Activated CD8-positive, alpha-beta memory T cell treated with anti-CD3 and anti-CD28 coated beads for 1 hour (primary cell): Measurements from ENCODE around the gene TMEM108.
"Not testable (repeated sequence)": the region's sequence is repeated elsewhere in the genome, so short reads cannot be mapped to it uniquely, and the experiment has no call there.

Source experiments
- DNase-seq, 2 donors: peaks; one replicate each; pipeline ENCODE4 v3.0.0-alpha.2; 2020; ENCODE audit warnings: low read depth in 1 of 2; ENCODE audit errors: extremely low read depth in 1 of 2

Gene TMEM108

GRCh38 chr3:133038089-133038730 is at the start of gene TMEM108:
TSS of gene TMEM108 (plus strand) at chr3:133038391.
- no peak for DNase-seq

- DNase-seq = no peak
These were observed 42.2 kb upstream of the TMEM108 start for GRCh38 chr3:132995971-132996370.

GRCh38 chr3:132997404-132998185 is 40.6 kb upstream of the TMEM108 start:
- DNase-seq = no peak

- DNase-seq = not testable (repeated sequence)
These were observed 33.2 kb upstream of the TMEM108 start for GRCh38 chr3:133005032-133005431.

GRCh38 chr3:133007601-133008000 is 30.6 kb upstream of the TMEM108 start:
- DNase-seq = no peak

GRCh38 chr3:133014325-133014724 is 23.9 kb upstream of the TMEM108 start:
- DNase-seq = no peak

GRCh38 chr3:133015573-133015972 is 22.6 kb upstream of the TMEM108 start:
- DNase-seq = not testable (repeated sequence)

- DNase-seq = no peak
These were observed 21.3 kb upstream of the TMEM108 start for GRCh38 chr3:133016838-133017309.

- no peak for DNase-seq
These were observed 19.3 kb upstream of the TMEM108 start for GRCh38 chr3:133018921-133019320.

- DNase-seq = no peak
These were observed 17.0 kb upstream of the TMEM108 start for GRCh38 chr3:133021206-133021605.

- no peak for DNase-seq
These were observed 14.8 kb upstream of the TMEM108 start for GRCh38 chr3:133023362-133023761.

GRCh38 chr3:133025546-133025945 is 12.6 kb upstream of the TMEM108 start:
- DNase-seq = no peak

GRCh38 chr3:133032301-133032700 is 5.9 kb upstream of the TMEM108 start:
- DNase-seq = no peak

- DNase-seq = no peak
These were observed 755 bp upstream of the TMEM108 start for GRCh38 chr3:133037436-133037835.

GRCh38 chr3:133038731-133039375 is 662 bp downstream of the TMEM108 start:
- DNase-seq = no peak

GRCh38 chr3:133040696-133041523 is 2.7 kb downstream of the TMEM108 start:
- DNase-seq = no peak

- no peak for DNase-seq
These were observed 3.3 kb downstream of the TMEM108 start for GRCh38 chr3:133041524-133041829.

- no peak for DNase-seq
These were observed 4.6 kb downstream of the TMEM108 start for GRCh38 chr3:133042778-133043177.

GRCh38 chr3:133047980-133048379 is 9.8 kb downstream of the TMEM108 start:
- no peak for DNase-seq

- DNase-seq = no peak
These were observed 11.3 kb downstream of the TMEM108 start for GRCh38 chr3:133049491-133049890.

GRCh38 chr3:133050891-133051290 is 12.7 kb downstream of the TMEM108 start:
- no peak for DNase-seq
